Lung (tissue), 12 donors: Measurements from ENCODE around the gene RARA. TPM values are rescaled to one million over a fixed set of nuclear protein-coding genes. Genes with fewer than 3 reads are reported as not detected.

Source experiments
- ATAC-seq: fragments of 200-7000 bp; cut with Tn5 transposase; one replicate; pipeline ENCODE4 v1.9.1; 2020; ENCODE audit warnings: moderate number of reproducible peaks; ENCODE audit not compliant: insufficient read depth, low FRiP score
- DNase-seq, 3 donors: peaks; one replicate each; pipeline ENCODE4 v3.0.0-alpha.2; 2013 to 2017
- H3K27ac ChIP-seq, 2 donors: one replicate each; pipeline ENCODE4 v1.5.1; 2013; ENCODE audit warnings: mild to moderate bottlenecking in 2 of 2, moderate library complexity in 2 of 2, control low read depth in 1 of 2, inconsistent platforms in 1 of 2, low read depth in 1 of 2, low read length in 1 of 2
- H3K27me3 ChIP-seq, 3 donors: one replicate each; pipeline ENCODE4 v1.5.1; 2013; ENCODE audit warnings: low read length in 2 of 3; ENCODE audit not compliant: control insufficient read depth in 3 of 3, insufficient read depth in 3 of 3
- H3K36me3 ChIP-seq, 4 donors: one replicate each; pipeline ENCODE4 v1.5.1; 2013; ENCODE audit warnings: low read length in 4 of 4, mild to moderate bottlenecking in 1 of 4, moderate library complexity in 1 of 4; ENCODE audit not compliant: control insufficient read depth in 4 of 4, insufficient read depth in 4 of 4
- H3K4me1 ChIP-seq, 5 donors: one replicate each; pipeline ENCODE4 v1.5.1; 2013; ENCODE audit warnings: low read length in 5 of 5, mild to moderate bottlenecking in 2 of 5, moderate library complexity in 1 of 5; ENCODE audit not compliant: control insufficient read depth in 5 of 5, insufficient read depth in 5 of 5
- H3K4me3 ChIP-seq: one replicate; pipeline ENCODE4 v1.5.1; 2013; ENCODE audit warnings: mild to moderate bottlenecking, control low read depth, moderate library complexity
- H3K9ac ChIP-seq, 2 donors: one replicate each; pipeline ENCODE4 v1.5.1; 2013; ENCODE audit warnings: low read length in 2 of 2, control low read depth in 1 of 2; ENCODE audit not compliant: insufficient read depth in 1 of 2
- H3K9me3 ChIP-seq, 4 donors: one replicate each; pipeline ENCODE4 v1.5.1; 2013; ENCODE audit warnings: low read length in 3 of 4, mild to moderate bottlenecking in 1 of 4, moderate library complexity in 1 of 4; ENCODE audit not compliant: control insufficient read depth in 4 of 4, insufficient read depth in 3 of 4
- CTCF ChIP-seq: IDR thresholded peaks from 2 replicates; pipeline ENCODE4 v1.5.1; 2012; ENCODE audit warnings: mild to moderate bottlenecking; ENCODE audit errors: control extremely low read depth, extremely low read depth
- WGBS, 2 donors: extraction: QIAGEN DNeasy Blood & Tissue Kit; methylation state at CpG; one replicate each; pipeline ENCODE4 v1.1.7; 2013; 5-methylcytosine and 5-hydroxymethylcytosine counted together
- polyA plus RNA-seq, 2 donors: library from polyadenylated mRNA; stranded (reverse); fragments of 200-250 nt; gene quantifications; one replicate each; pipeline ENCODE4 v1.2.1, GENCODE V29; 2013
- total RNA-seq, 2 donors: library from RNA; depleted of rRNA in 1 of 2; stranded (reverse); fragments of >200 nt in 1 of 2; gene quantifications; one replicate each; pipeline ENCODE4 v1.2.1, GENCODE V29; 2014 to 2021
- donor health status: control.
- donor health status: control.
- donor health status: Bipolar disorder and iron deficiency.
- donor health status: healthy.
- donor health status: DM: yes; HTN: yes; CAD: no.

Gene RARA
- total and polyA plus RNA-seq, 4 donors, result 36.4 to 75.3 (median 50.8) TPM

- 82 to 89% methylated on average over 30 of the region's 30 CpGs for WGBS, 2 donors
- H3K9ac ChIP-seq, result no peak overlapping the region
- H3K9me3 ChIP-seq, result no peaks in the 10 kb centered on the region
- ATAC-seq, result no peak
- peaks cover 0 to 56% (median 25%) of the 10 kb centered on the region in 4 donors for H3K36me3 ChIP-seq
- TF ChIP-seq CTCF, result no peak
- DNase-seq, result peak in 1 of 3 donors; percentile 12
- H3K27ac ChIP-seq, result no peak overlapping the region
- no peak overlapping the region for H3K4me3 ChIP-seq
- no peaks in the 10 kb centered on the region for H3K27me3 ChIP-seq
- H3K4me1 ChIP-seq, result peaks cover 4 to 44% (median 17%) of the 10 kb centered on the region in 5 donors
Observed at GRCh38 chr17:40354221-40355122, 45.5 kb downstream of the RARA start.

GRCh38 chr17:40355123-40355803 is 46.3 kb downstream of the RARA start:
- DNase-seq, result peak; percentile 70 to 83 (median 74)
- 49% methylated on average over 29 of the region's 29 CpGs for WGBS, 2 donors
- ATAC-seq, result peak; percentile 38
- Histone ChIP-seq H3K27me3 (no peaks in the 10 kb centered on the region), H3K36me3 (peaks cover 0 to 49% (median 20%) of the 10 kb centered on the region in 4 donors), H3K4me3 (no peak overlapping the region), H3K9me3 (no peaks in the 10 kb centered on the region), H3K9ac (no peak overlapping the region), H3K4me1 (peaks cover 0 to 36% (median 10%) of the 10 kb centered on the region in 5 donors), H3K27ac (peak overlapping the region in 1 of 2 donors; percentile 2)
- peak; percentile 93 for TF ChIP-seq CTCF

GRCh38 chr17:40355804-40356758 is 47.1 kb downstream of the RARA start:
- Histone ChIP-seq H3K27ac (no peak overlapping the region), H3K4me3 (no peak overlapping the region), H3K4me1 (peaks cover 0 to 29% (median 8%) of the 10 kb centered on the region in 5 donors), H3K9ac (no peak overlapping the region), H3K9me3 (no peaks in the 10 kb centered on the region), H3K36me3 (peaks cover 0 to 42% (median 20%) of the 10 kb centered on the region in 4 donors), H3K27me3 (peaks cover 0 to 6% (median 6%) of the 10 kb centered on the region in 3 donors)
- DNase-seq (no peak), ATAC-seq (no peak)
- TF ChIP-seq CTCF, result no peak
- WGBS, 2 donors, result 71 to 78% methylated on average over 32 to 33 of the region's 33 CpGs
